ENCODE data around the gene MAST3. TPM values are rescaled to one million over a fixed set of nuclear protein-coding genes. Genes with fewer than 3 reads are reported as not detected.
"Not testable (repeated sequence)": the region's sequence is repeated elsewhere in the genome, so short reads cannot be mapped to it uniquely, and the experiment has no call there.

MAST3 gene
- total and polyA plus RNA-seq, 8 donors = 13.7 to 27.5 (median 23.6) TPM

- H3K9me3 ChIP-seq = no peaks in the 10 kb centered on the region
- 87 to 92% methylated on average over 5 to 6 of the region's 6 CpGs for WGBS, 2 donors
- DNase-seq (peak in 1 of 6 donors; percentile 22), ATAC-seq (no peak), FAIRE-seq (no peak)
- no peaks in the 10 kb centered on the region for H3K36me3 ChIP-seq
- H3K27me3 ChIP-seq = no peaks in the 10 kb centered on the region
- intact Hi-C loops (cut with DNase I) = no loop called here
- peak overlapping the region; percentile 33 to 62 (median 46) for H3K27ac ChIP-seq
- peaks cover 13 to 29% (median 16%) of the 10 kb centered on the region in 3 donors for H3K4me1 ChIP-seq
- TF ChIP-seq CTCF (IDR thresholded peaks at IDR 0.05) = no peak
- no peak overlapping the region for H3K4me3 ChIP-seq
Observed at GRCh38 chr19:18156268-18156667, 58.7 kb downstream of the MAST3 start.

GRCh38 chr19:18156841-18157464 lies 59.4 kb downstream of the MAST3 start:
- WGBS, 2 donors = 16 to 18% methylated on average over 22 of the region's 22 CpGs

GRCh38 chr19:18157465-18158063 lies 60.0 kb downstream of the MAST3 start:
- TF ChIP-seq CTCF (IDR thresholded peaks at IDR 0.05) = no peak
- Histone ChIP-seq H3K4me1 (peaks cover 13 to 29% (median 16%) of the 10 kb centered on the region in 3 donors), H3K4me3 (no peak overlapping the region), H3K27ac (peak overlapping the region; percentile 33 to 62 (median 46)), H3K36me3 (no peaks in the 10 kb centered on the region), H3K9me3 (no peaks in the 10 kb centered on the region), H3K27me3 (no peaks in the 10 kb centered on the region)
- ATAC-seq = peak in 2 of 4 donors; percentile 5
- WGBS, 2 donors = 19 to 26% methylated on average over 16 to 18 of the region's 18 CpGs
- intact Hi-C loops (cut with DNase I) = no loop called here
- peak; percentile 27 to 80 (median 67) for DNase-seq
- no peak for FAIRE-seq

More at GRCh38 chr19:18156841-18157464, 59.4 kb downstream of the MAST3 start:
- peak; percentile 90 to 98 (median 91) for DNase-seq
- Histone ChIP-seq H3K36me3 (no peaks in the 10 kb centered on the region), H3K4me3 (peak overlapping the region in 1 of 4 donors; percentile 1), H3K27me3 (no peaks in the 10 kb centered on the region), H3K9me3 (no peaks in the 10 kb centered on the region), H3K4me1 (peaks cover 13 to 29% (median 16%) of the 10 kb centered on the region in 3 donors), H3K27ac (peak overlapping the region; percentile 33 to 62 (median 46))
- FAIRE-seq = no peak
- intact Hi-C loops (cut with DNase I) = no loop called here
- TF ChIP-seq CTCF (IDR thresholded peaks at IDR 0.05) = no peak
- peak; percentile 15 to 47 (median 38) for ATAC-seq

GRCh38 chr19:18158467-18158866 lies 60.9 kb downstream of the MAST3 start:
- no peak for TF ChIP-seq CTCF (IDR thresholded peaks at IDR 0.05)
- FAIRE-seq (no peak), ATAC-seq (no peak), DNase-seq (no peak)
- Histone ChIP-seq H3K36me3 (peaks cover 0 to 8% (median 7%) of the 10 kb centered on the region in 3 donors), H3K9me3 (no peaks in the 10 kb centered on the region), H3K27me3 (no peaks in the 10 kb centered on the region), H3K27ac (no peak overlapping the region), H3K4me1 (peaks cover 13 to 29% (median 16%) of the 10 kb centered on the region in 3 donors), H3K4me3 (no peak overlapping the region)
- WGBS, 2 donors = 85 to 90% methylated on average over 4 of the region's 4 CpGs
- intact Hi-C loops (cut with DNase I) = no loop called here

GRCh38 chr19:18159059-18159616 lies 61.6 kb downstream of the MAST3 start:
- H3K27me3 ChIP-seq; DNase-seq; H3K4me3 ChIP-seq; ATAC-seq; H3K36me3 ChIP-seq; intact Hi-C loops (cut with DNase I); H3K9me3 ChIP-seq; H3K27ac ChIP-seq; FAIRE-seq: not testable (repeated sequence)
- WGBS, 2 donors = 92 to 93% methylated on average over 6 of the region's 6 CpGs
- peaks cover 13 to 28% (median 16%) of the 10 kb centered on the region in 3 donors for H3K4me1 ChIP-seq

Data from pancreas (tissue), 10 donors.